Motor neuron (in vitro differentiated cells): ENCODE results near the gene FCHO2. TPM values are rescaled to one million over a fixed set of nuclear protein-coding genes. Genes with fewer than 3 reads are reported as not detected.
"Not testable (repeated sequence)": the region's sequence is repeated elsewhere in the genome, so short reads cannot be mapped to it uniquely, and the experiment has no call there.

Source experiments
- ATAC-seq, 8 experiments: fragments of 200-7000 bp; cut with Tn5 transposase; replicated peaks in 6 of 8; 2 replicates each; pipeline ENCODE4 v1.8.0; 2021; ENCODE audit warnings: mild to moderate bottlenecking in 8 of 8, moderate library complexity in 8 of 8
- H3K27ac ChIP-seq, 2 donors: fragments of 250-450 bp; sonication (Bioruptor Pico); 2 replicates each; pipeline ENCODE4 v1.9.0; 2021; ENCODE audit warnings: antibody characterized with exemption in 2 of 2, mild to moderate bottlenecking in 2 of 2, moderate library complexity in 1 of 2
- H3K4me1 ChIP-seq, 2 donors: fragments of 250-450 bp; sonication (Bioruptor Pico); replicated peaks in 1 of 2; 2 replicates each; pipeline ENCODE4 v1.6.1; 2021; ENCODE audit warnings: antibody characterized with exemption in 2 of 2, mild to moderate bottlenecking in 2 of 2, moderate library complexity in 1 of 2
- H3K4me3 ChIP-seq, 5 donors: fragments of 250-450 bp; sonication (Bioruptor Pico); 2 replicates each; pipeline ENCODE4 v1.9.0; 2021; ENCODE audit warnings: antibody characterized with exemption in 5 of 5, mild to moderate bottlenecking in 5 of 5, moderate library complexity in 4 of 5
- WGBS, 10 experiments: fragments of 450-650 bp; shearing (Covaris generic); methylation state at CpG; one replicate each; pipeline ENCODE4 v1.0.0; 2022; 5-methylcytosine and 5-hydroxymethylcytosine counted together
- in situ Hi-C, 9 experiments: fragments of 400-800 bp; cut with MboI; loops; one replicate each; pipeline ENCODE4 v1.15.0; 2021; ENCODE audit warnings: low sequenced_read_pairs in 9 of 9, low pct_unique_long_range_greater_than_20kb in 2 of 9; ENCODE audit not compliant: unreplicated experiment in 9 of 9
- total RNA-seq, 8 experiments: library from RNA; unstranded; fragments of 300-600 nt; gene quantifications; 2 replicates each; pipeline versions ENCODE4 v1.2.3 to v1.2.4, GENCODE V29; 2022

The FCHO2 gene
- total RNA-seq, 8 experiments from 2014 or later, result 6.6 to 14.5 (median 9.6) TPM

- H3K4me1 ChIP-seq, ATAC-seq, H3K27ac ChIP-seq, H3K4me3 ChIP-seq, in situ Hi-C loops: not testable (repeated sequence)
- 100% methylated on average over 1 to 2 of the region's 5 CpGs; no CpG with 5 or more reads in 8 of the 10 experiments for WGBS, 10 experiments
Measured at GRCh38 chr5:72974481-72974880, 18.6 kb downstream of the FCHO2 start.

- H3K27ac ChIP-seq, in situ Hi-C loops, ATAC-seq, H3K4me3 ChIP-seq, H3K4me1 ChIP-seq: not testable (repeated sequence)
- WGBS, 10 experiments, result 100% methylated on average over 1 of the region's 1 CpG; no CpG with 5 or more reads in 9 of the 10 experiments
Measured at GRCh38 chr5:72976810-72977209, 21.0 kb downstream of the FCHO2 start.

- Histone ChIP-seq H3K27ac (no peak overlapping the region), H3K4me1 (no peaks in the 10 kb centered on the region), H3K4me3 (no peak overlapping the region)
- in situ Hi-C loops, result no loop called here
- ATAC-seq, result no peak
- WGBS, 10 experiments, result 85 to 100% (median 100%) methylated on average over 1 of the region's 1 CpG; no CpG with 5 or more reads in 1 of the 10 experiments
Measured at GRCh38 chr5:72985719-72986118, 29.9 kb downstream of the FCHO2 start.

- Histone ChIP-seq H3K27ac (no peak overlapping the region), H3K4me3 (no peak overlapping the region), H3K4me1 (no peaks in the 10 kb centered on the region)
- ATAC-seq, result no peak
- 71 to 100% (median 86%) methylated on average over 1 of the region's 1 CpG; no CpG with 5 or more reads in 7 of the 10 experiments for WGBS, 10 experiments
- in situ Hi-C loops, result no loop called here
Measured at GRCh38 chr5:72988769-72989168, 32.9 kb downstream of the FCHO2 start.

GRCh38 chr5:72991394-72991793 lies 35.6 kb downstream of the FCHO2 start:
- in situ Hi-C loops, result no loop called here
- Histone ChIP-seq H3K4me3 (no peak overlapping the region), H3K27ac (no peak overlapping the region), H3K4me1 (no peaks in the 10 kb centered on the region)
- no peak for ATAC-seq

- Histone ChIP-seq H3K4me1 (no peaks in the 10 kb centered on the region), H3K4me3 (no peak overlapping the region), H3K27ac (no peak overlapping the region)
- WGBS, 10 experiments, result 80 to 100% (median 93%) methylated on average over 1 of the region's 1 CpG; no CpG with 5 or more reads in 2 of the 10 experiments
- ATAC-seq, result no peak
- in situ Hi-C loops, result no loop called here
Measured at GRCh38 chr5:72994578-72994977, 38.7 kb downstream of the FCHO2 start.

- no peak for ATAC-seq
Measured at GRCh38 chr5:72996632-72997031, 40.8 kb downstream of the FCHO2 start.

GRCh38 chr5:72999916-73000315 lies 44.1 kb downstream of the FCHO2 start:
- in situ Hi-C loops, result no loop called here
- no peak for ATAC-seq
- Histone ChIP-seq H3K4me3 (no peak overlapping the region), H3K4me1 (no peaks in the 10 kb centered on the region), H3K27ac (no peak overlapping the region)
- 76 to 100% (median 89%) methylated on average over 1 to 4 of the region's 4 CpGs; no CpG with 5 or more reads in 3 of the 10 experiments for WGBS, 10 experiments

More at GRCh38 chr5:72996632-72997031, 40.8 kb downstream of the FCHO2 start:
- Histone ChIP-seq H3K4me1 (no peaks in the 10 kb centered on the region), H3K4me3 (no peak overlapping the region), H3K27ac (no peak overlapping the region)
- in situ Hi-C loops, result no loop called here
- 87 to 100% methylated on average over 3 to 4 of the region's 28 CpGs; no CpG with 5 or more reads in 8 of the 10 experiments for WGBS, 10 experiments

GRCh38 chr5:73005886-73006285 lies 50.0 kb downstream of the FCHO2 start:
- H3K4me3 ChIP-seq, result no peak overlapping the region
- 60 to 100% (median 89%) methylated on average over 1 to 3 of the region's 3 CpGs; no CpG with 5 or more reads in 1 of the 10 experiments for WGBS, 10 experiments
- H3K27ac ChIP-seq, result no peak overlapping the region
- in situ Hi-C loops, result no loop called here
- peaks cover 0 to 2% of the 10 kb centered on the region in 2 donors for H3K4me1 ChIP-seq
- ATAC-seq, result peak in 1 of 8 experiments; percentile 42

- no peak for ATAC-seq
- in situ Hi-C loops, result no loop called here
- Histone ChIP-seq H3K4me3 (no peak overlapping the region), H3K4me1 (peaks cover 0 to 2% of the 10 kb centered on the region in 2 donors), H3K27ac (no peak overlapping the region)
- 79 to 100% (median 100%) methylated on average over 1 to 4 of the region's 4 CpGs; no CpG with 5 or more reads in 1 of the 10 experiments for WGBS, 10 experiments
Measured at GRCh38 chr5:73007051-73007450, 51.2 kb downstream of the FCHO2 start.

GRCh38 chr5:73008831-73009230 lies 53.0 kb downstream of the FCHO2 start:
- WGBS, 10 experiments, result 17 to 100% (median 50%) methylated on average over 1 of the region's 1 CpG; no CpG with 5 or more reads in 1 of the 10 experiments
- in situ Hi-C loops, result no loop called here
- Histone ChIP-seq H3K4me1 (peaks cover 0 to 2% of the 10 kb centered on the region in 2 donors), H3K4me3 (no peak overlapping the region), H3K27ac (no peak overlapping the region)
- ATAC-seq, result no peak

- 80 to 100% (median 100%) methylated on average over 1 to 9 of the region's 9 CpGs; no CpG with 5 or more reads in 1 of the 10 experiments for WGBS, 10 experiments
- not testable (repeated sequence) for ATAC-seq
Measured at GRCh38 chr5:73011612-73012011, 55.8 kb downstream of the FCHO2 start.

GRCh38 chr5:73018892-73019291 lies 63.1 kb downstream of the FCHO2 start:
- in situ Hi-C loops, result no loop called here
- ATAC-seq, result no peak
- H3K27ac ChIP-seq, result no peak overlapping the region
- WGBS, 10 experiments, result 100% methylated on average over 1 of the region's 2 CpGs; no CpG with 5 or more reads in 6 of the 10 experiments
- no peak overlapping the region for H3K4me3 ChIP-seq
- no peaks in the 10 kb centered on the region for H3K4me1 ChIP-seq

More at GRCh38 chr5:73011612-73012011, 55.8 kb downstream of the FCHO2 start:
- H3K27ac ChIP-seq, H3K4me3 ChIP-seq, H3K4me1 ChIP-seq, in situ Hi-C loops: not testable (repeated sequence)

- H3K27ac ChIP-seq, result no peak overlapping the region
- WGBS, 10 experiments, result 92 to 100% (median 100%) methylated on average over 1 to 2 of the region's 2 CpGs; no CpG with 5 or more reads in 6 of the 10 experiments
- ATAC-seq, result no peak
- in situ Hi-C loops, result no loop called here
- no peak overlapping the region for H3K4me3 ChIP-seq
- no peaks in the 10 kb centered on the region for H3K4me1 ChIP-seq
Measured at GRCh38 chr5:73019766-73020165, 63.9 kb downstream of the FCHO2 start.
